ENCODE results near the gene LIMS2. TPM values are rescaled to one million over a fixed set of nuclear protein-coding genes. Genes with fewer than 3 reads are reported as not detected.

Gene LIMS2
- total and polyA plus RNA-seq, 2 donors (not counting 1 experiment from before 2014, with no cell fraction given), result 1.8 to 17.3 TPM

- Histone ChIP-seq H3K4me3 (replicated peaks in 1 of 4; ENCODE audit: control extremely low read depth in 1 of 4, insufficient read depth in 1 of 4, low read depth in 3 of 4, low read length in 4 of 4) (no peak overlapping the region), H3K4me2 (ENCODE audit: extremely low read depth, insufficient read depth, low read length) (no peak overlapping the region), H3K79me2 (ENCODE audit: control insufficient read depth, insufficient read depth, low read length) (no peaks in the 10 kb centered on the region), H4K20me1 (ENCODE audit: control insufficient read depth, extremely low read depth, insufficient read depth, low read length) (no peaks in the 10 kb centered on the region), H3K9ac (ENCODE audit: insufficient read depth, low read length) (no peak overlapping the region), H3K9me3 (ENCODE audit: control insufficient read depth, insufficient read depth, low read depth, low read length) (no peaks in the 10 kb centered on the region), H2AFZ (ENCODE audit: low read length) (no peak overlapping the region), H3K27me3 (ENCODE audit: control insufficient read depth, insufficient read depth, low read length) (no peaks in the 10 kb centered on the region), H3K4me1 (ENCODE audit: control insufficient read depth, extremely low read depth, insufficient read depth, low read length) (no peaks in the 10 kb centered on the region), H3K27ac (ENCODE audit: insufficient read depth, low read length) (no peak overlapping the region), H3K36me3 (ENCODE audit: control insufficient read depth, insufficient read depth, low read length) (peaks cover 6% of the 10 kb centered on the region)
- TF ChIP-seq EZH2 (IDR thresholded peaks at IDR 0.05; ENCODE audit: low read length, missing control alignments) (no peak), CTCF (conservative IDR thresholded peaks at IDR 0.05 in 1 of 2, IDR thresholded peaks at IDR 0.05 in 1 of 2; ENCODE audit: low read depth in 1 of 2, low read length in 2 of 2) (no peak)
- DNase-seq (ENCODE audit: low read depth in 2 of 2), result no peak
Measured at GRCh38 chr2:127709336-127709735, 34.0 kb upstream of the LIMS2 start.

GRCh38 chr2:127707890-127708648 is 32.7 kb upstream of the LIMS2 start:
- no peaks in the 10 kb centered on the region for H3K9me3 ChIP-seq (ENCODE audit: control insufficient read depth, insufficient read depth, low read depth, low read length)
- no peak overlapping the region for H3K9ac ChIP-seq (ENCODE audit: insufficient read depth, low read length)
- no peak overlapping the region for H3K27ac ChIP-seq (ENCODE audit: insufficient read depth, low read length)
- DNase-seq (ENCODE audit: low read depth in 2 of 2), result peak; percentile 11 to 24
- H3K4me2 ChIP-seq (ENCODE audit: extremely low read depth, insufficient read depth, low read length), result no peak overlapping the region
- H2AFZ ChIP-seq (ENCODE audit: low read length), result no peak overlapping the region
- H3K79me2 ChIP-seq (ENCODE audit: control insufficient read depth, insufficient read depth, low read length), result peaks cover 4% of the 10 kb centered on the region
- no peaks in the 10 kb centered on the region for H3K27me3 ChIP-seq (ENCODE audit: control insufficient read depth, insufficient read depth, low read length)
- TF ChIP-seq EZH2 (IDR thresholded peaks at IDR 0.05; ENCODE audit: low read length, missing control alignments) (no peak), CTCF (conservative IDR thresholded peaks at IDR 0.05 in 1 of 2, IDR thresholded peaks at IDR 0.05 in 1 of 2; ENCODE audit: low read depth in 1 of 2, low read length in 2 of 2) (no peak)
- no peaks in the 10 kb centered on the region for H3K4me1 ChIP-seq (ENCODE audit: control insufficient read depth, extremely low read depth, insufficient read depth, low read length)
- no peaks in the 10 kb centered on the region for H4K20me1 ChIP-seq (ENCODE audit: control insufficient read depth, extremely low read depth, insufficient read depth, low read length)
- H3K4me3 ChIP-seq (replicated peaks in 1 of 4; ENCODE audit: control extremely low read depth in 1 of 4, insufficient read depth in 1 of 4, low read depth in 3 of 4, low read length in 4 of 4), result no peak overlapping the region
- H3K36me3 ChIP-seq (ENCODE audit: control insufficient read depth, insufficient read depth, low read length), result peaks cover 6% of the 10 kb centered on the region

- no peaks in the 10 kb centered on the region for H3K9me3 ChIP-seq (ENCODE audit: control insufficient read depth, insufficient read depth, low read depth, low read length)
- H3K9ac ChIP-seq (ENCODE audit: insufficient read depth, low read length), result no peak overlapping the region
- DNase-seq (ENCODE audit: low read depth in 2 of 2), result no peak
- H3K4me3 ChIP-seq (replicated peaks in 1 of 4; ENCODE audit: control extremely low read depth in 1 of 4, insufficient read depth in 1 of 4, low read depth in 3 of 4, low read length in 4 of 4), result no peak overlapping the region
- TF ChIP-seq EZH2 (IDR thresholded peaks at IDR 0.05; ENCODE audit: low read length, missing control alignments) (no peak), CTCF (conservative IDR thresholded peaks at IDR 0.05 in 1 of 2, IDR thresholded peaks at IDR 0.05 in 1 of 2; ENCODE audit: low read depth in 1 of 2, low read length in 2 of 2) (no peak)
- no peak overlapping the region for H3K4me2 ChIP-seq (ENCODE audit: extremely low read depth, insufficient read depth, low read length)
- H3K79me2 ChIP-seq (ENCODE audit: control insufficient read depth, insufficient read depth, low read length), result peaks cover 9% of the 10 kb centered on the region
- H3K27me3 ChIP-seq (ENCODE audit: control insufficient read depth, insufficient read depth, low read length), result no peaks in the 10 kb centered on the region
- no peaks in the 10 kb centered on the region for H3K4me1 ChIP-seq (ENCODE audit: control insufficient read depth, extremely low read depth, insufficient read depth, low read length)
- peak overlapping the region; percentile 51 for H3K27ac ChIP-seq (ENCODE audit: insufficient read depth, low read length)
- H4K20me1 ChIP-seq (ENCODE audit: control insufficient read depth, extremely low read depth, insufficient read depth, low read length), result no peaks in the 10 kb centered on the region
- H3K36me3 ChIP-seq (ENCODE audit: control insufficient read depth, insufficient read depth, low read length), result peaks cover 6% of the 10 kb centered on the region
- H2AFZ ChIP-seq (ENCODE audit: low read length), result no peak overlapping the region
Measured at GRCh38 chr2:127706215-127706990, 31.1 kb upstream of the LIMS2 start.

Data from fibroblast of lung (primary cell).